HCT116 (cell line): Measurements from ENCODE around the gene SULT1C3. TPM values are rescaled to one million over a fixed set of nuclear protein-coding genes. Genes with fewer than 3 reads are reported as not detected.

Experiments used
- ATAC-seq: fragments of 200-7000 bp; cut with Tn5 transposase; 2 replicates; pipeline ENCODE4 v1.9.1; 2020; ENCODE audit warnings: mild to moderate bottlenecking, moderate library complexity
- BruUV-seq: library from RNA; stranded (reverse); fragments of 400-500 nt; replicated peaks from 2 replicates; lab custom pipeline; 2021; lab: Mats Ljungman, UMichigan
- CTCF ChIA-PET: fragments of 300-600 bp; sonication (Branson Sonifier 250); formaldehyde crosslinking; loops from one replicate; lab custom pipeline; 2021; ENCODE audit warnings: antibody characterized with exemption; lab: Charles Lee
- POLR2A ChIA-PET: fragments of 300-600, 350-600 bp; sonication (Branson Sonifier 250); formaldehyde crosslinking; loops from one replicate; lab custom pipeline; 2021; ENCODE audit warnings: antibody characterized with exemption; lab: Charles Lee
- RAD21 ChIA-PET, 2 experiments: fragments of 300-600 bp; sonication (Branson Sonifier 250); formaldehyde crosslinking; loops; one replicate each; lab custom pipeline; 2023; ENCODE audit warnings: low total read pairs in 2 of 2; ENCODE audit not compliant: uncharacterized antibody in 2 of 2, unreplicated experiment in 2 of 2, low non-redundant PET in 1 of 2; lab: Charles Lee
- DNase-seq: peaks from one replicate; pipeline ENCODE4 v3.0.0-alpha.2; 2010; ENCODE audit warnings: low read depth, low spot score
- H2AFZ ChIP-seq: fragments of 200-600 bp; shearing (Covaris generic), sonication (generic); 2 replicates; pipeline ENCODE4 v1.6.1; 2017; ENCODE audit warnings: low read depth, mixed run types, mixed read lengths, antibody characterized with exemption, low read length; ENCODE audit not compliant: poor library complexity, severe bottlenecking
- H3K27ac ChIP-seq: 2 replicates; pipeline ENCODE4 v1.5.1; 2012; ENCODE audit warnings: low read depth, low read length
- H3K27me3 ChIP-seq: fragments of 200-600 bp; sonication (generic); 2 replicates; pipeline ENCODE4 v1.6.1; 2016; ENCODE audit warnings: mixed run types, low read length, mixed read lengths; ENCODE audit not compliant: insufficient read depth
- H3K36me3 ChIP-seq, 2 experiments: fragments of 200-500 bp in 1 of 2; fragments of 200-600 bp in 1 of 2; sonication (Bioruptor generic) in 1 of 2; sonication (generic) in 1 of 2; 2 replicates each; pipeline versions ENCODE4 v1.5.1 to v1.6.1; 2014 to 2016; ENCODE audit warnings: low read length in 2 of 2, inconsistent platforms in 1 of 2, mixed read lengths in 1 of 2, mixed run types in 1 of 2; ENCODE audit not compliant: insufficient read depth in 2 of 2, control insufficient read depth in 1 of 2
- H3K4me1 ChIP-seq, 2 experiments: fragments of 200-600 bp in 1 of 2; sonication (generic) in 1 of 2; 2 replicates each; pipeline versions ENCODE4 v1.5.1 to v1.6.1; 2012 to 2017; ENCODE audit warnings: low read length in 2 of 2, inconsistent platforms in 1 of 2, mild to moderate bottlenecking in 1 of 2, mixed read lengths in 1 of 2, mixed run types in 1 of 2, moderate library complexity in 1 of 2; ENCODE audit not compliant: insufficient read depth in 2 of 2, control insufficient read depth in 1 of 2
- H3K4me2 ChIP-seq: fragments of 200-600 bp; sonication (generic); 2 replicates; pipeline ENCODE4 v1.6.1; 2017; ENCODE audit warnings: mixed run types, low read length, mixed read lengths
- H3K4me3 ChIP-seq, 2 experiments: fragments of 200-600 bp in 1 of 2; sonication (generic) in 1 of 2; replicated peaks in 1 of 2; 2 replicates each; pipeline ENCODE4 v1.5.1; 2011 to 2016; ENCODE audit warnings: low read length in 2 of 2, control low read depth in 1 of 2, low read depth in 1 of 2, mild to moderate bottlenecking in 1 of 2, mixed read lengths in 1 of 2, mixed run types in 1 of 2
- H3K79me2 ChIP-seq: fragments of 200-600 bp; sonication (generic); 2 replicates; pipeline ENCODE4 v1.6.1; 2017; ENCODE audit warnings: mild to moderate bottlenecking, mixed run types, low read length, moderate library complexity, mixed read lengths; ENCODE audit not compliant: insufficient read depth
- H3K9ac ChIP-seq: fragments of 200-600 bp; sonication (generic); 2 replicates; pipeline ENCODE4 v1.6.1; 2016; ENCODE audit warnings: low read length, mixed read lengths
- H3K9me2 ChIP-seq: fragments of 200-600 bp; sonication (generic), shearing (Covaris generic); 2 replicates; pipeline ENCODE4 v1.6.1; 2017; ENCODE audit warnings: mixed run types, mild to moderate bottlenecking, moderate library complexity; ENCODE audit not compliant: insufficient read depth
- H3K9me3 ChIP-seq, 2 experiments: fragments of 200-500 bp in 1 of 2; fragments of 200-600 bp in 1 of 2; sonication (Bioruptor generic) in 1 of 2; sonication (generic) in 1 of 2; 2 replicates each; pipeline ENCODE4 v1.6.1; 2014 to 2017; ENCODE audit warnings: low read length in 2 of 2, mixed read lengths in 2 of 2, inconsistent platforms in 1 of 2, low read depth in 1 of 2, mild to moderate bottlenecking in 1 of 2, mixed run types in 1 of 2, moderate library complexity in 1 of 2; ENCODE audit not compliant: control insufficient read depth in 1 of 2, insufficient read depth in 1 of 2
- H4K20me1 ChIP-seq: fragments of 200-600 bp; sonication (generic), shearing (Covaris generic); 2 replicates; pipeline ENCODE4 v1.6.1; 2017; ENCODE audit warnings: mixed run types, mild to moderate bottlenecking, moderate library complexity; ENCODE audit not compliant: insufficient read depth
- ATF3 ChIP-seq: IDR thresholded peaks from 2 replicates; pipeline ENCODE4 v1.6.1; 2012
- CBX3 ChIP-seq: IDR thresholded peaks from 2 replicates; pipeline ENCODE4 v1.6.1; 2012; ENCODE audit warnings: low read depth
- CEBPB ChIP-seq: IDR thresholded peaks from 2 replicates; pipeline ENCODE4 v1.6.1; 2012; ENCODE audit warnings: low read depth
- EZH2 ChIP-seq: fragments of 200-600 bp; sonication (generic); IDR thresholded peaks from 2 replicates; pipeline ENCODE4 v1.6.1; 2017; ENCODE audit warnings: antibody characterized with exemption, mixed run types
- EZH2phosphoT487 ChIP-seq: fragments of 200-600 bp; IDR thresholded peaks from 2 replicates; pipeline ENCODE4 v1.6.1; 2018; ENCODE audit warnings: antibody characterized with exemption, borderline replicate concordance
- FOSL1 ChIP-seq: IDR thresholded peaks from 2 replicates; pipeline ENCODE4 v1.6.1; 2012; ENCODE audit warnings: low read depth
- JUND ChIP-seq: IDR thresholded peaks from 2 replicates; pipeline ENCODE4 v1.6.1; 2012
- POLR2A ChIP-seq: IDR thresholded peaks from 2 replicates; pipeline ENCODE4 v1.7.0; 2011; ENCODE audit warnings: borderline replicate concordance; ENCODE audit not compliant: insufficient read depth, insufficient read length; ENCODE audit errors: extremely low read depth
- POLR2AphosphoS5 ChIP-seq: IDR thresholded peaks from 2 replicates; pipeline ENCODE4 v1.6.1; 2011; ENCODE audit warnings: mild to moderate bottlenecking, low read depth, low read length, moderate library complexity
- SIN3A ChIP-seq: IDR thresholded peaks from 2 replicates; pipeline ENCODE4 v1.6.1; 2012; ENCODE audit warnings: low read depth
- SP1 ChIP-seq: IDR thresholded peaks from 2 replicates; pipeline ENCODE4 v1.6.1; 2012; ENCODE audit warnings: low read depth
- SRF ChIP-seq: IDR thresholded peaks from 2 replicates; pipeline ENCODE4 v1.6.1; 2012; ENCODE audit warnings: low read depth
- TCF7L2 ChIP-seq: IDR thresholded peaks from 2 replicates; pipeline ENCODE4 v1.7.0; 2011; ENCODE audit warnings: borderline replicate concordance, inconsistent platforms; ENCODE audit not compliant: insufficient read depth, insufficient read length; ENCODE audit errors: extremely low read depth
- YY1 ChIP-seq: IDR thresholded peaks from 2 replicates; pipeline ENCODE4 v1.6.1; 2011; ENCODE audit warnings: low read length, low read depth, moderate library complexity, mild to moderate bottlenecking; ENCODE audit not compliant: insufficient replicate concordance; ENCODE audit errors: extremely low read depth
- ZBTB33 ChIP-seq: IDR thresholded peaks from 2 replicates; pipeline ENCODE4 v1.6.1; 2011; ENCODE audit warnings: mild to moderate bottlenecking, low read length, moderate library complexity; ENCODE audit not compliant: insufficient replicate concordance; ENCODE audit errors: extremely low read depth
- ZFX ChIP-seq: fragments of 450-650 bp; IDR thresholded peaks from 2 replicates; pipeline ENCODE4 v1.6.1; 2017
- intact Hi-C: fragments of 100-400 bp; cut with micrococcal nuclease; formaldehyde crosslinking; loops from 2 replicates; pipeline ENCODE4 v1.10.0; 2022
- total RNA-seq: library from RNA; stranded (reverse); gene quantifications from one replicate; pipeline ENCODE4 v1.2.1, GENCODE V29; 2021; ENCODE audit not compliant: unreplicated experiment
- TF ChIP-seq, protein P1 (sequence below): IDR thresholded peaks from 2 replicates; pipeline ENCODE4 v1.6.1; 2012
- TF ChIP-seq, protein P2 (sequence below), 3 experiments: fragments of 200-600 bp in 1 of 3; sonication (generic) in 1 of 3; IDR thresholded peaks in 2 of 3; conservative IDR thresholded peaks in 1 of 3; 2 replicates each; pipeline ENCODE4 v1.5.1; 2012 to 2017; ENCODE audit warnings: low read depth in 2 of 3, low read length in 2 of 3, antibody characterized with exemption in 1 of 3, borderline replicate concordance in 1 of 3, control low read depth in 1 of 3, mild to moderate bottlenecking in 1 of 3, mixed read lengths in 1 of 3, mixed run types in 1 of 3, moderate library complexity in 1 of 3; ENCODE audit not compliant: insufficient read depth in 1 of 3

Gene SULT1C3
- total RNA-seq, 1 experiment from 2014 or later, result not detected

- Histone ChIP-seq H3K4me2 (no peak overlapping the region), H3K79me2 (no peaks in the 10 kb centered on the region), H3K9me3 (peaks cover 6 to 9% of the 10 kb centered on the region in 2 experiments; a peak in 2 of 4 replicates), H3K9ac (no peak overlapping the region), H4K20me1 (no peaks in the 10 kb centered on the region), H3K36me3 (no peaks in the 10 kb centered on the region), H3K4me3 (no peak overlapping the region), H3K27ac (no peak overlapping the region), H3K4me1 (peaks cover 0 to 1% of the 10 kb centered on the region in 2 experiments; a peak in 1 of 4 replicates), H2AFZ (no peak overlapping the region), H3K9me2 (no peaks in the 10 kb centered on the region), H3K27me3 (no peaks in the 10 kb centered on the region)
- ChIA-PET CTCF (no interaction called here), RAD21 (no interaction called here), POLR2A (no interaction called here)
- ATAC-seq, result no peak
- DNase-seq, result no peak
- no TSS peak for BruUV-seq
- intact Hi-C loops, result no loop called here
- TF ChIP-seq JUND, result no peak
- TF ChIP-seq FOSL1, result no peak
Measured at GRCh38 chr2:108220942-108221541, 18.7 kb upstream of the SULT1C3 start.

DNA sequence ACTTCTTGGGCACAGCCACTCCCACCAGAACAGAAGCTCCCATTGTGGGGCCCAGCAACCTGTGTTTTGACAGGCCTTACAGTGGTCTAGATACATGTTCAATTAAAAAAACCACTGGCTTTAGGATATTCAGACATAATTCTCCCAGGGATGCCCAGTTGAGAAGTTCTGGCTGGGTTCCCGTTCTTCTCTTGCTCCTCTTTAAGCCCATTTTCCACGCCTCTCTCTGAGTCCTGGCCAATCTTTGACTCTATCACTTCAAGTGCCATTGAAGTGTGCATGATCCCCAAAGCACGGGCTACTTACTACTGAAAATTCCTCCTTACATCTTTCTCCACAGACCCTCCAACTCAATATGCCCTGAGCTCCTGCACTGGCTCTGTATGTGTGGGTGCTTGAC, 17.5 kb upstream of the SULT1C3 start:
- ChIA-PET POLR2A (no interaction called here), RAD21 (no interaction called here), CTCF (no interaction called here)
- ATAC-seq (no peak), DNase-seq (no peak)
- H3K27me3 ChIP-seq, result no peaks in the 10 kb centered on the region
- H3K4me2 ChIP-seq, result no peak overlapping the region
- BruUV-seq, result no TSS peak
- no peaks in the 10 kb centered on the region for H3K36me3 ChIP-seq
- no peaks in the 10 kb centered on the region for H3K4me1 ChIP-seq
- H3K9me3 ChIP-seq, result peaks cover 6 to 9% of the 10 kb centered on the region in 2 experiments; a peak in 2 of 4 replicates
- no peak overlapping the region for H3K4me3 ChIP-seq
- TF ChIP-seq CBX3 (no peak), SRF (no peak), EZH2phosphoT487 (no peak), ZBTB33 (no peak), JUND (no peak), POLR2A (no peak), SIN3A (no peak), ATF3 (no peak), EZH2 (no peak), CEBPB (no peak), YY1 (no peak), TCF7L2 (no peak), SP1 (no peak), ZFX (no peak), POLR2AphosphoS5 (no peak)
- TF ChIP-seq, protein P1, sequence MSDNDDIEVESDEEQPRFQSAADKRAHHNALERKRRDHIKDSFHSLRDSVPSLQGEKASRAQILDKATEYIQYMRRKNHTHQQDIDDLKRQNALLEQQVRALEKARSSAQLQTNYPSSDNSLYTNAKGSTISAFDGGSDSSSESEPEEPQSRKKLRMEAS, result no peak
- TF ChIP-seq, protein P2, sequence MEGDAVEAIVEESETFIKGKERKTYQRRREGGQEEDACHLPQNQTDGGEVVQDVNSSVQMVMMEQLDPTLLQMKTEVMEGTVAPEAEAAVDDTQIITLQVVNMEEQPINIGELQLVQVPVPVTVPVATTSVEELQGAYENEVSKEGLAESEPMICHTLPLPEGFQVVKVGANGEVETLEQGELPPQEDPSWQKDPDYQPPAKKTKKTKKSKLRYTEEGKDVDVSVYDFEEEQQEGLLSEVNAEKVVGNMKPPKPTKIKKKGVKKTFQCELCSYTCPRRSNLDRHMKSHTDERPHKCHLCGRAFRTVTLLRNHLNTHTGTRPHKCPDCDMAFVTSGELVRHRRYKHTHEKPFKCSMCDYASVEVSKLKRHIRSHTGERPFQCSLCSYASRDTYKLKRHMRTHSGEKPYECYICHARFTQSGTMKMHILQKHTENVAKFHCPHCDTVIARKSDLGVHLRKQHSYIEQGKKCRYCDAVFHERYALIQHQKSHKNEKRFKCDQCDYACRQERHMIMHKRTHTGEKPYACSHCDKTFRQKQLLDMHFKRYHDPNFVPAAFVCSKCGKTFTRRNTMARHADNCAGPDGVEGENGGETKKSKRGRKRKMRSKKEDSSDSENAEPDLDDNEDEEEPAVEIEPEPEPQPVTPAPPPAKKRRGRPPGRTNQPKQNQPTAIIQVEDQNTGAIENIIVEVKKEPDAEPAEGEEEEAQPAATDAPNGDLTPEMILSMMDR (IDR thresholded peaks at IDR 0.05 in 2 of 3, conservative IDR thresholded peaks at IDR 0.05 in 1 of 3; ENCODE audit: borderline replicate concordance in 1 of 3, insufficient read depth in 1 of 3, low read depth in 2 of 3, low read length in 2 of 3), result no peak
- no peaks in the 10 kb centered on the region for H3K9me2 ChIP-seq
- H3K27ac ChIP-seq, result no peak overlapping the region
- H2AFZ ChIP-seq, result no peak overlapping the region
- H3K9ac ChIP-seq, result no peak overlapping the region
- no peaks in the 10 kb centered on the region for H4K20me1 ChIP-seq
- H3K79me2 ChIP-seq, result no peaks in the 10 kb centered on the region
- intact Hi-C loops, result no loop called here
